NCI-H2171 treated with DMSO at 0.1 percent for 48 hours (cell line): ENCODE results near the gene ANO2.

Experiments
- DNase-seq: peaks from one replicate; lab custom pipeline; 2025; lab: John Stamatoyannopoulos, UW

Gene ANO2

GRCh38 chr12:5945071-5946008 lies at the start of gene ANO2:
Gene ANO2, minus strand, starts transcription at chr12:5945259. Its CDS starts 42 bp downstream, at chr12:5945217.
- peak; percentile 16 for DNase-seq

- no peak for DNase-seq
Observed at GRCh38 chr12:5989621-5990020, 44.6 kb upstream of the ANO2 start.

GRCh38 chr12:5988659-5989116 lies 43.6 kb upstream of the ANO2 start:
- DNase-seq: peak; percentile 87

GRCh38 chr12:5988088-5988487 lies 43.0 kb upstream of the ANO2 start:
- no peak for DNase-seq

- no peak for DNase-seq
Observed at GRCh38 chr12:5987573-5987972, 42.5 kb upstream of the ANO2 start.

GRCh38 chr12:5985471-5985870 lies 40.4 kb upstream of the ANO2 start:
- no peak for DNase-seq

- DNase-seq: no peak
Observed at GRCh38 chr12:5984873-5985272, 39.8 kb upstream of the ANO2 start.

- DNase-seq: no peak
Observed at GRCh38 chr12:5982106-5982505, 37.0 kb upstream of the ANO2 start.

- no peak for DNase-seq
Observed at GRCh38 chr12:5977556-5977955, 32.5 kb upstream of the ANO2 start.

- no peak for DNase-seq
Observed at GRCh38 chr12:5976711-5977110, 31.7 kb upstream of the ANO2 start.

GRCh38 chr12:5976196-5976595 lies 31.1 kb upstream of the ANO2 start:
- no peak for DNase-seq

GRCh38 chr12:5973461-5974115 lies 28.5 kb upstream of the ANO2 start:
- no peak for DNase-seq

- no peak for DNase-seq
Observed at GRCh38 chr12:5972387-5972786, 27.3 kb upstream of the ANO2 start.

- no peak for DNase-seq
Observed at GRCh38 chr12:5971194-5971850, 26.3 kb upstream of the ANO2 start.

GRCh38 chr12:5969974-5970690 lies 25.1 kb upstream of the ANO2 start:
- no peak for DNase-seq

- no peak for DNase-seq
Observed at GRCh38 chr12:5969156-5969973, 24.3 kb upstream of the ANO2 start.

- no peak for DNase-seq
Observed at GRCh38 chr12:5967645-5968415, 22.8 kb upstream of the ANO2 start.

- DNase-seq: no peak
Observed at GRCh38 chr12:5966486-5967095, 21.5 kb upstream of the ANO2 start.

- DNase-seq: peak; percentile 78
Observed at GRCh38 chr12:5965950-5966383, 20.9 kb upstream of the ANO2 start.
